Tongue (tissue), 2 donors: ENCODE measurements around the gene RAB35. TPM values are rescaled to one million over a fixed set of nuclear protein-coding genes. Genes with fewer than 3 reads are reported as not detected.
A peak's percentile ranks its signal among the peaks of the same experiment; 100 is the strongest.

Experiments
- DNase-seq: peaks from one replicate; pipeline ENCODE4 v3.0.0-alpha.2; 2015
- total RNA-seq: library from RNA; depleted of rRNA; stranded (reverse); fragments of >200 nt; gene quantifications from one replicate; pipeline ENCODE4 v1.2.3, GENCODE V29; 2014

The RAB35 gene
- total RNA-seq, 1 donor from 2014 or later: 18.7 TPM

- DNase-seq: peak; percentile 98
These were observed 29.5 kb downstream of the RAB35 start for GRCh38 chr12:120086801-120087621.

GRCh38 chr12:120085920-120086645, 30.5 kb downstream of the RAB35 start:
- DNase-seq: no peak

GRCh38 chr12:120081641-120082040, 34.9 kb downstream of the RAB35 start:
- DNase-seq: no peak

- DNase-seq: no peak
These were observed 36.8 kb downstream of the RAB35 start for GRCh38 chr12:120079411-120080400.

GRCh38 chr12:120078868-120079267, 37.7 kb downstream of the RAB35 start:
- no peak for DNase-seq

- no peak for DNase-seq
These were observed 39.3 kb downstream of the RAB35 start for GRCh38 chr12:120077260-120077659.

- DNase-seq: no peak
These were observed 39.9 kb downstream of the RAB35 start for GRCh38 chr12:120076651-120077050.

GRCh38 chr12:120075034-120075616, 41.4 kb downstream of the RAB35 start:
- DNase-seq: no peak

- DNase-seq: no peak
These were observed 43.9 kb downstream of the RAB35 start for GRCh38 chr12:120072472-120073249.

GRCh38 chr12:120071493-120072020, 45.0 kb downstream of the RAB35 start:
- DNase-seq: no peak

- no peak for DNase-seq
These were observed 47.3 kb downstream of the RAB35 start for GRCh38 chr12:120069278-120069677.

- no peak for DNase-seq
These were observed 48.7 kb downstream of the RAB35 start for GRCh38 chr12:120067901-120068300.

- no peak for DNase-seq
These were observed 49.3 kb downstream of the RAB35 start for GRCh38 chr12:120067084-120067869.

GRCh38 chr12:120066341-120066740, 50.2 kb downstream of the RAB35 start:
- no peak for DNase-seq

- no peak for DNase-seq
These were observed 51.1 kb downstream of the RAB35 start for GRCh38 chr12:120065472-120065871.

- no peak for DNase-seq
These were observed 52.3 kb downstream of the RAB35 start for GRCh38 chr12:120064054-120064940.

GRCh38 chr12:120062976-120063579, 53.5 kb downstream of the RAB35 start:
- DNase-seq: no peak

- DNase-seq: no peak
These were observed 54.9 kb downstream of the RAB35 start for GRCh38 chr12:120061575-120062214.
